Upper lobe of left lung (tissue), 4 donors: ENCODE measurements around the gene EML4.

Source experiments
- CTCF ChIP-seq, 6 experiments: fragments of 450-650 bp in 4 of 6; fragments of 200-600 bp in 2 of 6; sonication (generic) in 2 of 6; IDR thresholded peaks; one replicate each; pipeline ENCODE4 v1.5.1; 2016 to 2019; ENCODE audit warnings: antibody characterized with exemption in 6 of 6
- EP300 ChIP-seq, 4 donors: sonication (generic); formaldehyde crosslinking; IDR thresholded peaks; one replicate each; pipeline ENCODE4 v1.5.1; 2017; ENCODE audit warnings: antibody characterized with exemption in 4 of 4, control low read depth in 2 of 4
- POLR2A ChIP-seq, 4 donors: fragments of 450-650 bp; IDR thresholded peaks; one replicate each; pipeline ENCODE4 v1.5.1; 2016 to 2017; ENCODE audit warnings: antibody characterized with exemption in 4 of 4, mild to moderate bottlenecking in 2 of 4
- POLR2AphosphoS5 ChIP-seq, 2 donors: sonication (generic); formaldehyde crosslinking; IDR thresholded peaks; one replicate each; pipeline ENCODE4 v1.5.1; 2017; ENCODE audit warnings: antibody characterized with exemption in 2 of 2

- TF ChIP-seq CTCF (IDR thresholded peaks at IDR 0.05): no peak
- no peak for TF ChIP-seq POLR2AphosphoS5 (IDR thresholded peaks at IDR 0.05)
- TF ChIP-seq POLR2A (IDR thresholded peaks at IDR 0.05): no peak
- TF ChIP-seq EP300 (IDR thresholded peaks at IDR 0.05): no peak
Measured at GRCh38 chr2:42186366-42186765, 17.2 kb downstream of the EML4 start.
